IMR-90 (cell line): ENCODE results near the gene INPP5D. TPM values are rescaled to one million over a fixed set of nuclear protein-coding genes. Genes with fewer than 3 reads are reported as not detected.

Experiments
- ATAC-seq: fragments of 200-7000 bp; cut with Tn5 transposase; 2 replicates; pipeline ENCODE4 v1.9.1; 2020; ENCODE audit warnings: low read depth, mild to moderate bottlenecking, moderate library complexity
- BruUV-seq: library from RNA; stranded (reverse); fragments of 400-500 nt; replicated peaks from 2 replicates; lab custom pipeline; 2021; lab: Mats Ljungman, UMichigan
- CTCF ChIA-PET: fragments of 300-600 bp; formaldehyde crosslinking; extraction: SDS; loops from one replicate; lab custom pipeline; 2021; ENCODE audit warnings: antibody characterized with exemption; lab: Yijun Ruan, JAX
- POLR2A ChIA-PET: fragments of 300-600 bp; sonication (Branson Sonifier 250); formaldehyde crosslinking; loops from one replicate; lab custom pipeline; 2022; ENCODE audit warnings: antibody characterized with exemption; ENCODE audit not compliant: unreplicated experiment; lab: Charles Lee
- DNase-seq: peaks from one replicate; pipeline ENCODE4 v3.0.0; 2013
- H2AFZ ChIP-seq: replicated peaks from 2 replicates; pipeline ENCODE3; 2013; ENCODE audit warnings: low read length, mild to moderate bottlenecking; ENCODE audit not compliant: poor library complexity
- H2AK5ac ChIP-seq: 2 replicates; pipeline ENCODE4 v1.6.1; 2013; ENCODE audit warnings: low read depth, low read length, inconsistent platforms
- H2AK9ac ChIP-seq: replicated peaks from 2 replicates; pipeline ENCODE3; 2013; ENCODE audit warnings: mild to moderate bottlenecking, low read depth, low read length, moderate library complexity; ENCODE audit not compliant: poor library complexity
- H2BK120ac ChIP-seq: 2 replicates; pipeline ENCODE4 v1.6.1; 2013; ENCODE audit warnings: low read depth, low read length, inconsistent platforms
- H2BK15ac ChIP-seq: 3 replicates; pipeline ENCODE4 v1.6.1; 2013; ENCODE audit warnings: low read depth, low read length, inconsistent platforms
- H2BK20ac ChIP-seq: 2 replicates; pipeline ENCODE4 v1.6.1; 2013; ENCODE audit warnings: low read depth, mild to moderate bottlenecking, inconsistent platforms, low read length, moderate library complexity
- H2BK5ac ChIP-seq: 2 replicates; pipeline ENCODE4 v1.6.1; 2013; ENCODE audit warnings: mild to moderate bottlenecking, low read depth, low read length, inconsistent platforms; ENCODE audit not compliant: poor library complexity, severe bottlenecking
- H3K14ac ChIP-seq: replicated peaks from 2 replicates; pipeline ENCODE4 v1.6.1; 2013; ENCODE audit warnings: low read depth, low read length, inconsistent platforms
- H3K18ac ChIP-seq: 2 replicates; pipeline ENCODE4 v1.6.1; 2013; ENCODE audit warnings: low read depth, low read length, control low read depth
- H3K23ac ChIP-seq: 2 replicates; pipeline ENCODE4 v1.6.1; 2013; ENCODE audit warnings: low read depth, low read length, inconsistent platforms
- H3K27ac ChIP-seq: 2 replicates; pipeline ENCODE4 v1.5.1; 2013; ENCODE audit warnings: mild to moderate bottlenecking, control low read depth, low read length; ENCODE audit not compliant: insufficient read depth
- H3K27me3 ChIP-seq: 2 replicates; pipeline ENCODE4 v1.6.1; 2013; ENCODE audit warnings: low read length; ENCODE audit not compliant: control insufficient read depth, insufficient read depth
- H3K36me3 ChIP-seq: 2 replicates; pipeline ENCODE4 v1.6.1; 2013; ENCODE audit warnings: low read length, mixed read lengths; ENCODE audit not compliant: control insufficient read depth, insufficient read depth
- H3K4ac ChIP-seq: 2 replicates; pipeline ENCODE4 v1.6.1; 2013; ENCODE audit warnings: low read depth, low read length, inconsistent platforms
- H3K4me1 ChIP-seq: 2 replicates; pipeline ENCODE4 v1.6.1; 2013; ENCODE audit warnings: low read length, mixed read lengths; ENCODE audit not compliant: control insufficient read depth, insufficient read depth
- H3K4me2 ChIP-seq: 2 replicates; pipeline ENCODE4 v1.6.1; 2013; ENCODE audit warnings: low read depth, mild to moderate bottlenecking, control low read depth, low read length, moderate library complexity
- H3K4me3 ChIP-seq: 2 replicates; pipeline ENCODE4 v1.5.1; 2013; ENCODE audit warnings: low read depth, mild to moderate bottlenecking, control low read depth, low read length, moderate library complexity; ENCODE audit not compliant: insufficient read depth
- H3K56ac ChIP-seq: 2 replicates; pipeline ENCODE4 v1.6.1; 2013; ENCODE audit warnings: low read length, inconsistent platforms; ENCODE audit not compliant: insufficient read depth; ENCODE audit errors: extremely low read depth
- H3K79me1 ChIP-seq, 2 experiments: 2 replicates each; pipeline ENCODE4 v1.6.1; 2013; ENCODE audit warnings: low read length in 2 of 2, inconsistent platforms in 1 of 2, low read depth in 1 of 2
- H3K9ac ChIP-seq: 2 replicates; pipeline ENCODE4 v1.6.1; 2013; ENCODE audit warnings: low read depth, low read length, control low read depth
- H3K9me1 ChIP-seq: 2 replicates; pipeline ENCODE4 v1.6.1; 2013; ENCODE audit warnings: low read length, inconsistent platforms; ENCODE audit not compliant: insufficient read depth
- H3K9me3 ChIP-seq: 2 replicates; pipeline ENCODE4 v1.6.1; 2013; ENCODE audit warnings: low read length; ENCODE audit not compliant: control insufficient read depth, insufficient read depth
- H4K20me1 ChIP-seq: 2 replicates; pipeline ENCODE4 v1.6.1; 2013; ENCODE audit warnings: low read length, inconsistent platforms; ENCODE audit not compliant: insufficient read depth
- H4K5ac ChIP-seq: 2 replicates; pipeline ENCODE4 v1.6.1; 2013; ENCODE audit warnings: mild to moderate bottlenecking, low read depth, low read length, control low read depth
- H4K8ac ChIP-seq, 2 experiments: 2 replicates each; pipeline ENCODE4 v1.6.1; 2013; ENCODE audit warnings: low read depth in 2 of 2, low read length in 2 of 2, control low read depth in 1 of 2, inconsistent platforms in 1 of 2
- H4K91ac ChIP-seq: 2 replicates; pipeline ENCODE4 v1.6.1; 2013; ENCODE audit warnings: low read depth, low read length, inconsistent platforms; ENCODE audit not compliant: insufficient read depth
- BHLHE40 ChIP-seq: fragments of 150-350 bp; IDR thresholded peaks from 2 replicates; pipeline ENCODE4 v1.6.1; 2016; ENCODE audit warnings: mild to moderate bottlenecking, low read depth, low read length
- CEBPB ChIP-seq: IDR thresholded peaks from 2 replicates; pipeline ENCODE4 v1.6.1; 2012; ENCODE audit warnings: low read depth, low read length, improper control_type of control experiment
- CHD1 ChIP-seq: IDR thresholded peaks from 2 replicates; pipeline ENCODE4 v1.6.1; 2012; ENCODE audit warnings: low read depth, low read length, improper control_type of control experiment
- CTCF ChIP-seq: conservative IDR thresholded peaks from 2 replicates; pipeline ENCODE4 v1.5.1; 2012; ENCODE audit warnings: mild to moderate bottlenecking, low read depth, low read length, improper control_type of control experiment
- FOS ChIP-seq: fragments of 150-350 bp; IDR thresholded peaks from 2 replicates; pipeline ENCODE4 v1.6.1; 2016; ENCODE audit warnings: low read depth, low read length
- MXI1 ChIP-seq: IDR thresholded peaks from 2 replicates; pipeline ENCODE4 v1.6.1; 2012; ENCODE audit warnings: low read depth, mild to moderate bottlenecking, low read length, moderate library complexity, borderline replicate concordance
- NFE2L2 ChIP-seq: fragments of 150-350 bp; IDR thresholded peaks from 2 replicates; pipeline ENCODE4 v1.6.1; 2016; ENCODE audit warnings: low read depth, mild to moderate bottlenecking, low read length
- POLR2A ChIP-seq: IDR thresholded peaks from 2 replicates; pipeline ENCODE4 v1.6.1; 2012; ENCODE audit warnings: mild to moderate bottlenecking, low read depth, low read length
- RAD21 ChIP-seq: IDR thresholded peaks from 2 replicates; pipeline ENCODE4 v1.6.1; 2012; ENCODE audit warnings: low read length, improper control_type of control experiment
- RCOR1 ChIP-seq: IDR thresholded peaks from 2 replicates; pipeline ENCODE4 v1.6.1; 2012; ENCODE audit warnings: mild to moderate bottlenecking, low read length, improper control_type of control experiment; ENCODE audit not compliant: insufficient replicate concordance
- RFX5 ChIP-seq: IDR thresholded peaks from 2 replicates; pipeline ENCODE4 v1.8.0; 2012; ENCODE audit warnings: low read depth, mild to moderate bottlenecking, low read length, moderate library complexity
- SMC3 ChIP-seq: fragments of 150-350 bp; IDR thresholded peaks from 2 replicates; pipeline ENCODE4 v1.6.1; 2016; ENCODE audit warnings: low read depth, mild to moderate bottlenecking, antibody characterized with exemption, low read length, moderate library complexity
- USF2 ChIP-seq: fragments of 150-350 bp; IDR thresholded peaks from 2 replicates; pipeline ENCODE4 v1.6.1; 2017; ENCODE audit warnings: mild to moderate bottlenecking, antibody characterized with exemption, low read length, low read depth
- WGBS, 2 experiments: methylation state at CpG; one replicate each; pipeline versions ENCODE4 v1.1.5 to v1.1.7; 2013; ENCODE audit warnings: missing lambda C conversion rate in 2 of 2; ENCODE audit not compliant: insufficient read length in 1 of 2; ENCODE audit errors: extremely low coverage in 2 of 2; 5-methylcytosine and 5-hydroxymethylcytosine counted together
- dilution Hi-C: fragments of 300-500 bp; cut with HindIII; formaldehyde crosslinking; loops from one replicate; pipeline ENCODE4 v1.14.3; 2018; ENCODE audit warnings: low sequenced_read_pairs; ENCODE audit not compliant: unreplicated experiment
- in situ Hi-C: fragments of 300-500 bp; cut with MboI; formaldehyde crosslinking; loops from 3 replicates; pipeline ENCODE4 v1.14.3; 2019; ENCODE audit warnings: low sequenced_read_pairs, inconsistent platforms, mixed read lengths
- intact Hi-C: fragments of 100-400 bp; cut with micrococcal nuclease; formaldehyde crosslinking; loops from 2 replicates; pipeline ENCODE4 v1.10.0; 2022
- polyA plus RNA-seq, 3 experiments: library from polyadenylated mRNA; depleted of rRNA; stranded (reverse); fragments of >200 nt; gene quantifications; 2 replicates each; pipeline ENCODE4 v1.2.3, GENCODE V29; 2012; ENCODE audit warnings: low replicate concordance in 1 of 3
- total RNA-seq: library from RNA; depleted of rRNA; stranded (reverse); fragments of >200 nt; gene quantifications from 2 replicates; pipeline ENCODE4 v1.2.3, GENCODE V29; 2012
- TF ChIP-seq, protein P1 (sequence below): fragments of 150-350 bp; IDR thresholded peaks from 2 replicates; pipeline ENCODE4 v1.6.1; 2016; ENCODE audit warnings: low read depth, mild to moderate bottlenecking, low read length, moderate library complexity, borderline replicate concordance

Gene INPP5D
- total and polyA plus RNA-seq, 2 of the 4 experiments (the other 2 are of a cell fraction): 0.18 to 0.29 TPM

GRCh38 chr2:233255151-233255550, 195.0 kb downstream of the INPP5D start:
- Histone ChIP-seq H3K9me3 (no peaks in the 10 kb centered on the region), H4K8ac (no peak overlapping the region), H2AK5ac (no peak overlapping the region), H3K36me3 (peaks cover 13% of the 10 kb centered on the region), H4K91ac (no peak overlapping the region), H3K23ac (no peak overlapping the region), H3K56ac (no peak overlapping the region), H3K27me3 (no peaks in the 10 kb centered on the region), H2AK9ac (no peak overlapping the region), H3K27ac (no peak overlapping the region), H2BK5ac (no peak overlapping the region), H3K4me3 (no peak overlapping the region), H2BK20ac (no peak overlapping the region), H3K4me1 (peaks cover 2% of the 10 kb centered on the region; the same call in 1 of the 2 replicates), H3K18ac (no peak overlapping the region), H3K4me2 (no peak overlapping the region), H3K9me1 (peaks cover 8% of the 10 kb centered on the region; the same call in 1 of the 2 replicates), H2BK15ac (no peak overlapping the region), H2AFZ (no peak overlapping the region), H2BK120ac (no peak overlapping the region), H3K14ac (no peak overlapping the region), H3K4ac (no peak overlapping the region), H3K79me1 (peaks cover 12 to 52% of the 10 kb centered on the region in 2 experiments), H4K5ac (no peak overlapping the region), H3K9ac (no peak overlapping the region), H4K20me1 (peaks cover 17% of the 10 kb centered on the region; the same call in 1 of the 2 replicates)
- BruUV-seq: no TSS peak
- no CpG with 5 or more reads among the region's 11 CpGs for WGBS, 2 experiments
- intact Hi-C loops (loop anchor here (10.0 kb wide), 1 partner anchor 270 kb away; no protein-coding TSS in a partner anchor), in situ Hi-C loops (no loop called here), dilution Hi-C loops (no loop called here)
- DNase-seq (no peak), ATAC-seq (no peak)
- TF ChIP-seq CEBPB (no peak), BHLHE40 (no peak), RAD21 (no peak), RCOR1 (no peak), POLR2A (no peak), CHD1 (no peak), SMC3 (no peak), CTCF (no peak), NFE2L2 (no peak), FOS (no peak), RFX5 (no peak), USF2 (no peak), MXI1 (no peak)
- TF ChIP-seq, protein P1, sequence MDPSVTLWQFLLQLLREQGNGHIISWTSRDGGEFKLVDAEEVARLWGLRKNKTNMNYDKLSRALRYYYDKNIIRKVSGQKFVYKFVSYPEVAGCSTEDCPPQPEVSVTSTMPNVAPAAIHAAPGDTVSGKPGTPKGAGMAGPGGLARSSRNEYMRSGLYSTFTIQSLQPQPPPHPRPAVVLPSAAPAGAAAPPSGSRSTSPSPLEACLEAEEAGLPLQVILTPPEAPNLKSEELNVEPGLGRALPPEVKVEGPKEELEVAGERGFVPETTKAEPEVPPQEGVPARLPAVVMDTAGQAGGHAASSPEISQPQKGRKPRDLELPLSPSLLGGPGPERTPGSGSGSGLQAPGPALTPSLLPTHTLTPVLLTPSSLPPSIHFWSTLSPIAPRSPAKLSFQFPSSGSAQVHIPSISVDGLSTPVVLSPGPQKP: no peak
- CTCF ChIA-PET: no interaction called here
- POLR2A ChIA-PET: no interaction called here
